Measurements from ENCODE around the gene DNPH1. TPM values are rescaled to one million over a fixed set of nuclear protein-coding genes. Genes with fewer than 3 reads are reported as not detected.

The DNPH1 gene
- polyA plus RNA-seq, 2 donors = 62.3 to 115 TPM

GRCh38 chr6:43186706-43187105 is 42.6 kb downstream of the DNPH1 start:
- Histone ChIP-seq H3K9me3 (ENCODE audit: control insufficient read depth in 2 of 2, insufficient read depth in 1 of 2, low read depth in 1 of 2, low read length in 1 of 2) (no peaks in the 10 kb centered on the region), H3K27me3 (ENCODE audit: control insufficient read depth in 1 of 2, insufficient read depth in 2 of 2, low read length in 2 of 2) (no peaks in the 10 kb centered on the region), H3K4me3 (ENCODE audit: low read depth in 1 of 2, low read length in 2 of 2) (no peak overlapping the region), H3K36me3 (ENCODE audit: control insufficient read depth in 2 of 2, insufficient read depth in 2 of 2, low read length in 1 of 2) (peaks cover 2 to 25% of the 10 kb centered on the region in 2 donors), H3K27ac (ENCODE audit: low read depth in 2 of 2, low read length in 1 of 2) (peak overlapping the region; percentile 24 to 43), H3K4me1 (ENCODE audit: control insufficient read depth in 2 of 2, insufficient read depth in 2 of 2, low read length in 1 of 2) (peaks cover 3 to 13% of the 10 kb centered on the region in 2 donors)
- WGBS, 2 donors = 51 to 64% methylated on average over 4 of the region's 4 CpGs

DNA sequence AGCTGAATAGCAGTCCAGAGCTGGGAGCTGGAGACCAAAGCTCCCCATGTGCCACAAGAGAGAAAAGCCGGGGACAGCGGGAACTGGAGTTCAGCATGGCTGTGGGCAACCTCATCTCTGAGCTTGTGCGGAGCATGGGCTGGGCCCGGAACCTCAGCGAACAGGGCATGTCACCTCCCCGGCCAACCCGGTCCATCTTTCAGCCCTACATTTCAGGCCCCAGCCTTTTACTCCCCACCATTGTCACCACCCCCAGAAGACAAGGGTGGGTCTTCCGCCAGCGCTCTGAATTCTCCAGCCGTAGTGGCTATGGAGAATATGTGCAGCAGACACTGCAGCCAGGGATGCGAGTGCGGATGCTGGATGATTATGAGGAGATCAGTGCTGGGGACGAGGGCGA is 43.3 kb downstream of the DNPH1 start:
- peak overlapping the region in 1 of 2 donors; percentile 43 for H3K27ac ChIP-seq (ENCODE audit: low read depth in 2 of 2, low read length in 1 of 2)
- H3K27me3 ChIP-seq (ENCODE audit: control insufficient read depth in 1 of 2, insufficient read depth in 2 of 2, low read length in 2 of 2) = no peaks in the 10 kb centered on the region
- H3K4me3 ChIP-seq (ENCODE audit: low read depth in 1 of 2, low read length in 2 of 2) = no peak overlapping the region
- 97% methylated on average over 14 of the region's 14 CpGs for WGBS, 2 donors
- H3K36me3 ChIP-seq (ENCODE audit: control insufficient read depth in 2 of 2, insufficient read depth in 2 of 2, low read length in 1 of 2) = peaks cover 2 to 26% of the 10 kb centered on the region in 2 donors
- H3K4me1 ChIP-seq (ENCODE audit: control insufficient read depth in 2 of 2, insufficient read depth in 2 of 2, low read length in 1 of 2) = peaks cover 3 to 13% of the 10 kb centered on the region in 2 donors
- no peaks in the 10 kb centered on the region for H3K9me3 ChIP-seq (ENCODE audit: control insufficient read depth in 2 of 2, insufficient read depth in 1 of 2, low read depth in 1 of 2, low read length in 1 of 2)

DNA sequence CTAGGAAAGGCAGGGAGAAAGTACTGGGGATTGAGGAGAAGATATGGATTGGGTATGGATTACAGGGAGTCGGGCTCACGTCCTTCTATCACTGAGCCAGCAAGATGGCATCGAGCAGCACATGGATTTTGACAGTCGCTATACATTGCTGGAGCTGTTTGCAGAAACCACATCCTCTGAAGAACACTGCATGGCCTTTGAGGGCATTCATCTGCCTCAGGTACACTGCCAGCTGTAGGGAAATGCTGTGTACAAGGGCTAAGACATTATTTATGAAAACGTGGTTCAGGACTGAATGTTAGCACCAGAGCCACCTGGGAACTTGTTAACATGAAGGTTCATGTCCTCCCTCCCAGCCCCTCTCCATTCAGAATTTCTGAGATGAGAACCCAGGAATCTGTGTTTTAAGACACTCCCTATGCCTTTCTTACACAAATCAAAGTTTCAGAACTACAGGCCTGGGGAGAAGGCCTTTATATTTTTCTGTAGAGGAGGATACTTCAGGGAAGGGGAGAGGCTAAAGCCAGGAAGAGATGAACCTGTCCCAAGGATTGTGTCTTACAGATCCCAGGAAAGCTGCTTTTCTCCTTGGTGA is 43.8 kb downstream of the DNPH1 start:
- WGBS, 2 donors = 66 to 75% methylated on average over 5 of the region's 5 CpGs
- peak overlapping the region in 1 of 2 donors; percentile 5 for H3K4me3 ChIP-seq (ENCODE audit: low read depth in 1 of 2, low read length in 2 of 2)
- peaks cover 2 to 30% of the 10 kb centered on the region in 2 donors for H3K36me3 ChIP-seq (ENCODE audit: control insufficient read depth in 2 of 2, insufficient read depth in 2 of 2, low read length in 1 of 2)
- no peaks in the 10 kb centered on the region for H3K27me3 ChIP-seq (ENCODE audit: control insufficient read depth in 1 of 2, insufficient read depth in 2 of 2, low read length in 2 of 2)
- no peaks in the 10 kb centered on the region for H3K9me3 ChIP-seq (ENCODE audit: control insufficient read depth in 2 of 2, insufficient read depth in 1 of 2, low read depth in 1 of 2, low read length in 1 of 2)
- peaks cover 3 to 13% of the 10 kb centered on the region in 2 donors for H3K4me1 ChIP-seq (ENCODE audit: control insufficient read depth in 2 of 2, insufficient read depth in 2 of 2, low read length in 1 of 2)
- no peak overlapping the region for H3K27ac ChIP-seq (ENCODE audit: low read depth in 2 of 2, low read length in 1 of 2)

DNA sequence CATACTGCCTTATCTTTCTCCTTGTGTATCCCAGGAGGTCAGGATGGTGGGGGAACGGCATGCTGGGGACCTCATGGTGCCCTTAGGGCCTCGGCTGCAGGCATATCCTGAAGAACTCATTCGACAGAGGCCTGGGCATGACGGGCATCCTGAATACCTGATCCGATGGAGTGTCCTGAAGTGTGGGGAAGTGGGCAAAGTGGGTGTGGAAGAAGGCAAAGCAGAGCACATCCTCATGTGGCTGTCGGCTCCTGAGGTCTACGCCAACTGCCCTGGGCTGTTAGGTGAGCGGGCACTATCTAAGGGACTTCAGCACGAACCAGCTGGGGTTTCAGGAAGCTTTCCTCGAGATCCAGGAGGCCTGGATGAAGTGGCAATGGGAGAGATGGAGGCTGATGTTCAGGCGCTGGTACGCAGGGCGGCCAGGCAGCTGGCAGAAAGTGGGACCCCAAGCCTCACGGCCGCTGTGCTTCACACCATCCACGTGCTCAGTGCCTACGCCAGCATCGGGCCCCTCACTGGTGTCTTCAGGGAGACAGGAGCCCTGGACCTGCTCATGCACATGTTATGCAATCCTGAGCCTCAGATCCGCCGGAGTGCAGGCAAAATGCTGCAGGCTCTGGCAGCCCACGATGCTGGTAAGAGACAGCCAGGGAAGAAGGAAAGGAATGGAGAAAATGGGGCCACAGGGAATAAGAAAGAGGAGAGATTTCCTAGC is 44.9 kb downstream of the DNPH1 start:
- Histone ChIP-seq H3K36me3 (ENCODE audit: control insufficient read depth in 2 of 2, insufficient read depth in 2 of 2, low read length in 1 of 2) (peaks cover 5 to 32% of the 10 kb centered on the region in 2 donors), H3K4me1 (ENCODE audit: control insufficient read depth in 2 of 2, insufficient read depth in 2 of 2, low read length in 1 of 2) (peaks cover 5 to 13% of the 10 kb centered on the region in 2 donors)

DNA sequence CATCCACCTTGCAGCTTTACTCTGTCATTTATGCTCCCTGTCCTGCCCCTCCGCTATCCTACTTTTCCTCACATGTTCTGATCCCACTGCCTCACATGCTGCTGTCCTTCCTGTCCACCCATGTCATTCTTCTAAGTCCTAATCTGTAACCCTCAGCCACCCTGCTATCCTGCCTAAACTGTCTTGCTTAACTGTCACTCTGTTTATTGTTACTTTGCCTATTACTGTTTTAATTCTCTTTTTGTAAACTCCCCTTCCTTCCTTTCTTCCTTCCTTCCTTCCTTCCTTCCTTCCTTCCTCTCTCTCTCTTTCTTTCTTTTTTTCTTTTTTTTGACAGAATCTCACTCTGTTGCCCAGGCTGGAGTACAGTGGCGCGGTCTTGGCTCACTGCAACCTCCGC is 45.8 kb downstream of the DNPH1 start:
- Histone ChIP-seq H3K4me3 (ENCODE audit: low read depth in 1 of 2, low read length in 2 of 2) (no peak overlapping the region), H3K27ac (ENCODE audit: low read depth in 2 of 2, low read length in 1 of 2) (no peak overlapping the region), H3K27me3 (ENCODE audit: control insufficient read depth in 1 of 2, insufficient read depth in 2 of 2, low read length in 2 of 2) (no peaks in the 10 kb centered on the region), H3K9me3 (ENCODE audit: control insufficient read depth in 2 of 2, insufficient read depth in 1 of 2, low read depth in 1 of 2, low read length in 1 of 2) (no peaks in the 10 kb centered on the region), H3K36me3 (ENCODE audit: control insufficient read depth in 2 of 2, insufficient read depth in 2 of 2, low read length in 1 of 2) (peaks cover 13 to 39% of the 10 kb centered on the region in 2 donors), H3K4me1 (ENCODE audit: control insufficient read depth in 2 of 2, insufficient read depth in 2 of 2, low read length in 1 of 2) (peaks cover 6 to 13% of the 10 kb centered on the region in 2 donors)
- 96% methylated on average over 4 of the region's 4 CpGs for WGBS, 2 donors

More for the DNA sequence above, 44.9 kb downstream of the DNPH1 start:
- WGBS, 2 donors = 79 to 83% methylated on average over 21 of the region's 21 CpGs
- Histone ChIP-seq H3K27ac (ENCODE audit: low read depth in 2 of 2, low read length in 1 of 2) (no peak overlapping the region), H3K9me3 (ENCODE audit: control insufficient read depth in 2 of 2, insufficient read depth in 1 of 2, low read depth in 1 of 2, low read length in 1 of 2) (no peaks in the 10 kb centered on the region), H3K27me3 (ENCODE audit: control insufficient read depth in 1 of 2, insufficient read depth in 2 of 2, low read length in 2 of 2) (no peaks in the 10 kb centered on the region), H3K4me3 (ENCODE audit: low read depth in 1 of 2, low read length in 2 of 2) (no peak overlapping the region)

GRCh38 chr6:43181942-43182860 is 47.1 kb downstream of the DNPH1 start, which contains the start of gene CUL9:
CUL9 (plus strand) TSS chr6:43182196; CDS start chr6:43184311, 2,115 bp downstream.
- no peaks in the 10 kb centered on the region for H3K27me3 ChIP-seq (ENCODE audit: control insufficient read depth in 1 of 2, insufficient read depth in 2 of 2, low read length in 2 of 2)
- 1% methylated on average over 51 of the region's 51 CpGs for WGBS, 2 donors
- peak within 1 kb of the TSS; percentile 85 to 87 for H3K27ac ChIP-seq (ENCODE audit: low read depth in 2 of 2, low read length in 1 of 2)
- H3K4me3 ChIP-seq (ENCODE audit: low read depth in 1 of 2, low read length in 2 of 2) = peak within 1 kb of the TSS; percentile 68 to 73
- H3K9me3 ChIP-seq (ENCODE audit: control insufficient read depth in 2 of 2, insufficient read depth in 1 of 2, low read depth in 1 of 2, low read length in 1 of 2) = no peaks in the 10 kb centered on the region
- H3K4me1 ChIP-seq (ENCODE audit: control insufficient read depth in 2 of 2, insufficient read depth in 2 of 2, low read length in 1 of 2) = peaks cover 6 to 10% of the 10 kb centered on the region in 2 donors
- peaks cover 14 to 37% of the 10 kb centered on the region in 2 donors for H3K36me3 ChIP-seq (ENCODE audit: control insufficient read depth in 2 of 2, insufficient read depth in 2 of 2, low read length in 1 of 2)

GRCh38 chr6:43181621-43181941 is 47.7 kb downstream of the DNPH1 start:
- Histone ChIP-seq H3K36me3 (ENCODE audit: control insufficient read depth in 2 of 2, insufficient read depth in 2 of 2, low read length in 1 of 2) (peaks cover 17 to 37% of the 10 kb centered on the region in 2 donors), H3K9me3 (ENCODE audit: control insufficient read depth in 2 of 2, insufficient read depth in 1 of 2, low read depth in 1 of 2, low read length in 1 of 2) (no peaks in the 10 kb centered on the region), H3K4me3 (ENCODE audit: low read depth in 1 of 2, low read length in 2 of 2) (peak overlapping the region; percentile 68 to 73), H3K27ac (ENCODE audit: low read depth in 2 of 2, low read length in 1 of 2) (peak overlapping the region; percentile 85 to 87), H3K27me3 (ENCODE audit: control insufficient read depth in 1 of 2, insufficient read depth in 2 of 2, low read length in 2 of 2) (no peaks in the 10 kb centered on the region), H3K4me1 (ENCODE audit: control insufficient read depth in 2 of 2, insufficient read depth in 2 of 2, low read length in 1 of 2) (peaks cover 5 to 6% of the 10 kb centered on the region in 2 donors)
- 41 to 45% methylated on average over 9 of the region's 9 CpGs for WGBS, 2 donors

DNA sequence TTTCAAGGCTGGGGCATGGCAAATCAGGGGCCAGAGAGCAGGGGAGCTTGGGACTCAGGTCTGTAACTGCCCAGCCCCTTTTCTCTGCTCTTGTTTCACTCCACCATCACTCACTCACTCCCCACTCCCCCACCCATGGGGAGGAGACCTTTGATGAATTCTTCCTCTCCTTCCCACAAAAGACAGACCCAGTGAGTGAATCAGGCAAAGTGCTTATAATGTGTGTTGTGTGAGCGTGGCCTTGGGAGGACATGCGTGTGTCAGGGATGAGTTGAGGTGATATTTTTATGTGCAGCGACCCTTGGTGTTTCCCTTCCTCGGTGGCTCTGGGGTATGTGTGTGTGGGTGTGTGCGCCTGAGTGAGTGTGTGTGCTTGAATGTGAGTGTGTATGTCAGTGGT is 48.3 kb downstream of the DNPH1 start:
- peaks cover 5 to 6% of the 10 kb centered on the region in 2 donors for H3K4me1 ChIP-seq (ENCODE audit: control insufficient read depth in 2 of 2, insufficient read depth in 2 of 2, low read length in 1 of 2)
- peak overlapping the region in 1 of 2 donors; percentile 26 for H3K27ac ChIP-seq (ENCODE audit: low read depth in 2 of 2, low read length in 1 of 2)
- WGBS, 2 donors = 69 to 70% methylated on average over 5 of the region's 5 CpGs

GRCh38 chr6:43180058-43180457 is 49.2 kb downstream of the DNPH1 start:
- H3K36me3 ChIP-seq (ENCODE audit: control insufficient read depth in 2 of 2, insufficient read depth in 2 of 2, low read length in 1 of 2) = peaks cover 20 to 41% of the 10 kb centered on the region in 2 donors
- H3K27me3 ChIP-seq (ENCODE audit: control insufficient read depth in 1 of 2, insufficient read depth in 2 of 2, low read length in 2 of 2) = no peaks in the 10 kb centered on the region
- H3K4me3 ChIP-seq (ENCODE audit: low read depth in 1 of 2, low read length in 2 of 2) = no peak overlapping the region
- no peaks in the 10 kb centered on the region for H3K9me3 ChIP-seq (ENCODE audit: control insufficient read depth in 2 of 2, insufficient read depth in 1 of 2, low read depth in 1 of 2, low read length in 1 of 2)
- WGBS, 2 donors = 75 to 80% methylated on average over 7 of the region's 7 CpGs
- no peak overlapping the region for H3K27ac ChIP-seq (ENCODE audit: low read depth in 2 of 2, low read length in 1 of 2)
- H3K4me1 ChIP-seq (ENCODE audit: control insufficient read depth in 2 of 2, insufficient read depth in 2 of 2, low read length in 1 of 2) = peaks cover 5 to 6% of the 10 kb centered on the region in 2 donors

More for the DNA sequence above, 48.3 kb downstream of the DNPH1 start:
- Histone ChIP-seq H3K9me3 (ENCODE audit: control insufficient read depth in 2 of 2, insufficient read depth in 1 of 2, low read depth in 1 of 2, low read length in 1 of 2) (no peaks in the 10 kb centered on the region), H3K27me3 (ENCODE audit: control insufficient read depth in 1 of 2, insufficient read depth in 2 of 2, low read length in 2 of 2) (no peaks in the 10 kb centered on the region), H3K36me3 (ENCODE audit: control insufficient read depth in 2 of 2, insufficient read depth in 2 of 2, low read length in 1 of 2) (peaks cover 20 to 40% of the 10 kb centered on the region in 2 donors), H3K4me3 (ENCODE audit: low read depth in 1 of 2, low read length in 2 of 2) (no peak overlapping the region)

All from esophagus (tissue), 2 donors.